H54 (cell line): ENCODE results near the gene EPB41L1.

Experiments used
- DNase-seq: peaks from one replicate; pipeline ENCODE4 v3.0.0; 2011; ENCODE audit warnings: low spot score, mixed read lengths; ENCODE audit not compliant: insufficient read length
- FAIRE-seq: peaks from 3 replicates; lab custom pipeline; 2011; peaks lifted over from hg19 to GRCh38; lab: Jason Lieb, UNC
- POLR2A ChIP-seq: IDR thresholded peaks from 2 replicates; pipeline ENCODE4 v1.6.1; 2011; ENCODE audit warnings: low read depth, mild to moderate bottlenecking, low read length

EPB41L1 gene

DNA sequence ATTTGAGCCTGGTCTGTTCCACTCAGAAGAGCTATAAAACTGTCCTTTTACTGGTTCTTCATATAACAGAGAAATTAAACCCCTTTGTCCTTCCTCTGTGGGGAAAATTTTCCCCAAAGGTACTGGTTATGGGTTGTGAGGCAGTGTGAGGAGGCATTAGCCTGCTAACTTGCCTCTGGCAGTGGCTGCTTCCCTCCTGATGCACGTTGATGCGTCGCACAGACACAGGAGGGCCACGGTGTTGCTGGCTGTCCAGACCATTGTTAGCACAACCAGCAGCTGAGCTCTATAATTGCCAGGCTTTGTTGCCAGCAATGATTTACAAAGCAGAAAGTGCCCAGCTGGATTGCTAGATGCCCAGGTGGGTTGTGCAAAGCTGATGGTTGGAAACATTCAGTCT, 91.9 kb downstream of the EPB41L1 start:
- TF ChIP-seq POLR2A, result no peak
- no peak for FAIRE-seq
- no peak for DNase-seq

DNA sequence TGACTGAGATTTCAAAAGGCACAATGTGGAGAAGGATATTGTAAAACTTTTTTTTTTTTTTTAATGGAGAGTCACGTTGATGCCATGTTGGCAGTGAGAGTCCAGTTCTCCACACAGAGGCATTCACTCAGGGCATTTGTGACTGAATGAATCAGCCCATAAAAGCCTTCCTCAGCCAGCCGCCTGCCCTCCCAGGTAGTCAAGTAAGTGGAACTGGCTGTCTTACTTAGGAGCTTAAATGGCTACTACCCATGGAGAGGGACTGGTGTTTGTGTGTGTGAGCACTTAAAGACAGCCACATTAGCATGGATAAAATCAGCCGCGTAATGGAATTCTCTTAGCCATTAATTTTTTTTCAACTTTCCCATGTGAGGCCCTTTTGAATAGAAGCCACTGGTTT, 94.3 kb downstream of the EPB41L1 start:
- DNase-seq, result no peak
- TF ChIP-seq POLR2A, result no peak
- no peak for FAIRE-seq

DNA sequence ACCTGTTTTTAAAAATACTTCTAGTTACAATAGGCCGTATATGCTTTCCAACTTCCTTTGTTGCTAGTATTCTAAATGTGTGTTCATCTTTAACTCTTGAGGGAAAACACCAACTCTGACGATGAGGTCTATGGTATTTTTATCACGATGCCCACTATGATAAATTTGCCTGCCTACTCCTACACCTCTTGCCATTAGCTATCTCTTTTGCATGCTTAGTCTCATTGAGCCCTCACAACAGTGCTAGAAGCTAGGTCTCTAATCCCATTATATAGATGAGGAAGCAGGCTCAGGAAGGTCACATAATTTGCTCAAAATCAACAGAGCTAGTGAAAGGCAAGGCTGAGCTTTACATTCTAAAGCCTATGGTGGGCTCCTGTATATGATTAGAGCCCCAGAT, 94.9 kb downstream of the EPB41L1 start:
- TF ChIP-seq POLR2A, result no peak
- FAIRE-seq, result no peak
- DNase-seq, result no peak

DNA sequence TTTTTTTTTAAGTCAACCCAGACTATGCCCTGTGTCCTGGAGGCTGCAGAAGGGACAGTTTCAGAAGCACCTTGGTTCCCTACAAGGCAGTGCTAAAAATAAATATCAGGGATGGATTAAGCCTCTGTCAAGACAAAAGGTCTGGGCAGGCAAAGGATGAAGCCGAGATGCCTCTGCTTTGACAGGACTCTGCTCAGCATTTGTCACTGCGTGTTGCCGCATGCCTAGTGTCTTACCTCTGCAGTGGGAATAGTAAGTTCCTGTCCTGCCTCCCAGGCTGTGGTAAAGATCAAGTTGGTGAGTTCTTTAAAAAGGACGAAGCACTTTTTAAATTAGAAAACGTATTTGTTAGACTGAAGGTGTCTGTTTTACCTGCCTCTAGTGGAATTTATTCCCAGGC, 96.9 kb downstream of the EPB41L1 start:
- FAIRE-seq, result no peak
- no peak for DNase-seq
- TF ChIP-seq POLR2A, result no peak

DNA sequence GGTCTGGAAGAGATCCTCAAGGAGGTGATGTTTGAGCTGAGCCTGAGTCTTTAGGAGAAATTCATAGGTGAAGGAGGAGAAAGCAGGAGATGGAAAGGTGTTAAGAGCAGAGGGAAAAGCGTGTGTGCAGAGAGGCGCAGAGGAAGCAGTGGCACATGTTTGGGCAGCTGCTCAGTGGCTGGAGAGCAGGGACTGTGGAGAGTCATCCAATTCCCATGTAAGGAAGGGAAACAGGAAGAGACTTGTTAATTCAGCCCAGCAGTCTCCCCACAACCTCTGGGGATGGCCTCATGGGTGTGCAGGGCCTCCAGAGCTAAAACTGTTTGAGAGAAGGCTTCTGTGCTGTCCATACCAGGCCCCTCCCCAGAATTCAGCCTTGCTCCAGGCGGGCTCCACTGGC, 98.0 kb downstream of the EPB41L1 start:
- no peak for FAIRE-seq
- TF ChIP-seq POLR2A, result no peak
- DNase-seq, result no peak

DNA sequence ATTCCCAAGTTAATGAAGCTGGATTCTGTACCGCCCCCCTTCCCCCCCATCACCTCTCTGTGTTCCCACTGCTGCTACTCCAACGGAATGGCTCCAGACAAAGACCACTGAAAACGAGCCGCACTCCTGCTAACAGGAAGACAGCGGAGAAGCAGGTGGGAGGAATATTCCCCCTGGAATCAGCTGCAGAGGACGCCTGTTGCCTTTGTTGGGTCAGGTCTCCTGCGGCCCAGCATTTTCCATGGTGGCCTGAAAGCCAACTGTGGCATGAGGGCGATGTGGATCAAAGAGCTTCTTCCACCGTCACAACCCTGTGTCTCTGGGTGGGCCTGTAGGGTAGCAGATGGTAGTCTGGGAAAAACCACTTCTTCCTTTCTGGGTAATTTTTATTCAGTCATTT, 98.5 kb downstream of the EPB41L1 start:
- no peak for TF ChIP-seq POLR2A
- FAIRE-seq (no peak), DNase-seq (no peak)

DNA sequence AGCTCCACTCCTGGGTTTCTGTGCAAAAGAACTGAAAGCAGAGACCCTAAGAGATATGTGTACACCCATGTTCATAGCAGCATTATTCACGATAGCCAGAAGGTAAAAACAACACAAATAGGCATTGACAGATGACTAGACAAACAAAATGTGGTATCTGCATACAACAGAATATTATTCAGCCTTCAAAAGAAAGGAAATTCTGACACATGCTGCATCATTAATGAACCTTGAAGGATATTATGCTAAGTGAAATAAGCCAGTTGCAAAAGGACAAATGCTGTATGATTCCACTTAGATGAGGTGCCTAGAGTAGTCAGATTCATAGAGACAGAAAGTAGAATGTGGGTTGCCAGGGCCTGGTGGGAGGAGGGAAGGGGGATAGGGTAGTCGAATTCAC, 99.5 kb downstream of the EPB41L1 start:
- no peak for TF ChIP-seq POLR2A
- DNase-seq, result no peak
- FAIRE-seq, result no peak

DNA sequence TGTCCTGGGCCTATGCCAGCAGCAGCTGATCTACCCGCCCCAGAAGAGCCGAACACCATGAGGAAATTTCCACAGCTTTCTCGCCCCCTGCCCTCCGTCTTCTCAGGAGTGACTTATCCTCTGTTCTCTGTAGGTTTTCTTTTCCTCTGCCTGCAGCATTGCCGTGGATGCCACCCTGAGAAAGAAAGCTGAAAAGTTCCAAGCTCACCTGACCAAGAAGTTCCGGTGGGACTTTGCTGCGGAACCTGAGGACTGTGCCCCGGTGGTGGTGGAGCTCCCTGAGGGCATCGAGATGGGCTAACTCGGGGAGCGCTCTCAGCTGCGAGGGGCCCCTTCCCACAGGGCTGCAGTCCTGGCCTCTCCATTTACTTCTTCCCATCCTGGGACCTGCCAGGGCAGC, 100.9 kb downstream of the EPB41L1 start:
- no peak for DNase-seq
- TF ChIP-seq POLR2A, result no peak
- no peak for FAIRE-seq

DNA sequence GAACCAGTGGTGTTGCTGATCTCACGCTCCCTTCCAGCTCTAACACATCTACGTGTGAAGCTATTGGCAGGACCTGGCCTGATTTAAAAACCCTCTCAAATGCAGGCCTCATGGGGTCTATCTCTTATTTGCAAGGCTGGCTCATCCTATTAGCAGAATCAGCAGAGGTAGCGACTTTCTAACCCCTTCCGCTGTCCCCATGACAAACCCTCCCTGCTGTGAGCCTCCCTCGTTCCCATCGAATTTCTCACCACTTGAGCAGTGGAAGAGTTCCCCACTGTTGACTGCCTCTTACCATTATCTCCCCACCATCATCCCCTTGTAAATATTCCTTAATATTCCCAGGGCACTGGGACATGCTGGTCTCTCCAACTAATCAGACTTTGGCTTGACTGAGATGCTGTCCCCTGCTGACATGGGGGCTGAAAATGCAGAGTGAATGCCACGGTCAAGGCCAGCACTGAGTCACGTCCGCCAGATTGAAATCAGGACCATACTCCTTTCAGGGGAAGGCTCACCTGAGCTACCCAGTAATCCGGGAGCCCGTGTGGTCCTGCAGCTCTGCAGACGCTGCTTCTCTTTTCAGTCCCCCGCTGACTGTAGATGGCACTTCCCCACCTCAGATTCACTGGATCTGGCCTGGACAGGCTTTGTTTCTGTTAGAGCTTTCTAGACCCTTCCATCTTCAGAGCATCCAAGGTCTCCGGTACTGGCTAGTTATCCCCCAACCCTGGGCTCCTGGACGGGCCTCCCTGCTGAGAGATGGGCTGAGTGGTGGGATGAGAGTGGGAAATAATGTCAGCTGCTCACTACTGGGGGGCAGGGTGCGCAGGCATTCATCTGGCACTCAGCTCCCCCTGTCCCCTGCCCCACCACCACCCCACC, 104.9 kb downstream of the EPB41L1 start:
- TF ChIP-seq POLR2A, result no peak
- DNase-seq, result no peak
- FAIRE-seq, result no peak

DNA sequence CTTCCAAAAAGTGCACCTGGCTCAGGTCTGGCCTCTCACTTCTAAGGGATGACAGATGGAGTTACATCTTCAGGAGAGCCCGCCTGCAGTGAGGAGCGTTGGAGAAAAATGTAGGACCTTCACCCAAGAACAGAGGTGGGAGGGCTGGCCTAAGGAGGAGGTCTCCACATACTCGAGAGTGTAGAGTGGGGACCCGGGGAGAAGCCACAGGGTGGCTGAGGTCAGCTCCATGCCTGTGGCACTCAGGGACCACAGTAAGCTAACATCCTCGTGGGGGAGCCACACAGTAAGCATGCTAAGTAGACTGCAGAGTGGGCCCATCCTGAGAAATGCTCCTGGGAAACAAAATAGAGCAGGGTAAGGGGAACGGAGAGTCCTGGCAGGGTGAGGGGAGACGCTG, 105.8 kb downstream of the EPB41L1 start:
- FAIRE-seq (no peak), DNase-seq (no peak)
- no peak for TF ChIP-seq POLR2A

DNA sequence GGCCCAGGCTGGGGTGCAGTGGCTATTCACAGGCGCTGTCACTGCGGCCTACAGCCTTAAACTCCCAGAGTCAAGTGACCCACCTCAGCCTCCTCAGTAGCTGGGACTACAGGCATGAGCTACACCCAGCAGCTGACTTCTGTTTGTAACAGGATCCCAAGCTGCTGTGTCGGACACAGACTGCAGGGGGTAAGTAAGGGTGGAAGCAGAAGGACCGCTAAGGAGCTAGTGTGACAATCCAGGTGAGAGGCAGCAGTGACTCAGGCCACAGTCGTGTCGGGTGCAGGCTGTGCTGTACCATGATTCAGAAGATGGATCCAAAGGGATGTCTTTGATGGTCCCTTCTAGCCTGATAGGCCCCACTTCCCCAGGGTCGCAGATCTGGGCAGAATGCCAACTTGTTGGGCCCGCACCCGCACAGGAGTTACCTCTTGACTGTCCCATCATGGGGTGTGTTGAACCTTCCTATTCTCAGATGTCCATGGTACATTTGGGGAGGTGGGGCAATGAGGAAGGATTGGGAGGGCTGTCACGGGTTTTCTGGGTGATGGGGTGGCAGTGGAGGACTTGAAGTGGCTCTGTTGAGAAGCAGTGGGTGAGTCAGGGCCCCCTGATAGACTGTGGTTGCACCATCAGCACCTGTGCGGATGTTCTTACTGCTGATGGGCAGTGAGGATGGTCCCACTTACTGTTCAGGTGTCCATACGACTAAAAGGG, 107.0 kb downstream of the EPB41L1 start:
- DNase-seq (no peak), FAIRE-seq (no peak)
- no peak for TF ChIP-seq POLR2A

DNA sequence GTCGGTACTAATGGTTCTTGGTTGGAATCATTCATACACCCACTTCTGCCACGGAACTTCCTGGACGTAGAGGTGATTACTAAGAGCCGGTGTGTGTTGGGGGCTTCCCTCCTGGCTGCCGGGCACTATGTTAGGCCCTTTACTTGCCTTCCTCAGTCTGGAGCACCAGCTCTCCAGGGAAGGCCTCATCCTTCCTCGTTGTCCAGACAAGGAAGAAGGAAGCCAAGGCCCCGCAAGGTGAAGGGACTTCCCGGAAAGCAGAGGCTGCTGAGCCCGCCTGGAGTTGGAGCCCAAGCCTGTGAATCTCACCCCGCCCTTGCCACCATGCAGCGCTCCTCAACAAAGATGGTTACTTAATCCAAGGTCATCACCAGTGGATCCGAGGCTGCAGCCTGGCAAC, 107.9 kb downstream of the EPB41L1 start:
- no peak for TF ChIP-seq POLR2A
- no peak for DNase-seq
- no peak for FAIRE-seq

DNA sequence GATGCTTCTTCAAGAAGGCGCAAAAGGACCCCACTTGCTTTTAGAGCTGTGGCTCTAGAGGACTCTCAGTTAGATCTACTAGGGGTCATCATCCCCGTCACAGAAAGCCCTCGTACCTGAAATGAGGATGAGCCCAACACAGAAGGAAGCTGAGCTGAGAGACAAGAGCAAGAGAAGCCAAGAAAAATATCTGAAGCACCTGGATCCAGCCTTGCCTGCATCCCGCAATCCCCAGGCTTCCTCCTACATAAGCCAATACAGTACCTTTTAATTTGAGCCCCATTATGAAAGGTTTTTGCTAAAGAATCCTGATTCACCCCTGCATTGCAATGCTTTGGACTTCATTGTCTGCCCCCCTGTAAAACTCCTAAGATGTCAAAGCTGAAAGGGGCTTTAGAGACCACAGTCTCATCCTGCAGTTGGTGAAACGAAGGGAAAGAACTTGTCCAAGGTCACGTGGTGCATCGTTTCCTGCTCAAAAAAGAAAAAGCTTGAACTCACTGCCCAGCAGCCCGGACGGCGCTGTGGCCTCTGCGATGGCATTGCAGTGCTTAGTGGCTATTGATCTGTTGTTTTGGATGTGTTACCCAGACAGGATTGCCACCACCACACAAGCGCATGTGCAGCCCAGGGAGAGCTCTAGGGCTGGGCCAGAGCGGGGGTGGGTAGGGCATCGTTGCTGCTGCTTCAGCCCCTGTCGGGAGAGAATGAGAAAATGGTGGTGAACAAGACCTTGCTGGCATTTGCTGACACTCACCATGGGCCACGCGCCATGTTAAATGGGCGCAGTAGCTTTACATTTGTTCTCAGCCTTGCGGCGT, 110.1 kb downstream of the EPB41L1 start:
- DNase-seq (no peak), FAIRE-seq (no peak)
- TF ChIP-seq POLR2A, result no peak

DNA sequence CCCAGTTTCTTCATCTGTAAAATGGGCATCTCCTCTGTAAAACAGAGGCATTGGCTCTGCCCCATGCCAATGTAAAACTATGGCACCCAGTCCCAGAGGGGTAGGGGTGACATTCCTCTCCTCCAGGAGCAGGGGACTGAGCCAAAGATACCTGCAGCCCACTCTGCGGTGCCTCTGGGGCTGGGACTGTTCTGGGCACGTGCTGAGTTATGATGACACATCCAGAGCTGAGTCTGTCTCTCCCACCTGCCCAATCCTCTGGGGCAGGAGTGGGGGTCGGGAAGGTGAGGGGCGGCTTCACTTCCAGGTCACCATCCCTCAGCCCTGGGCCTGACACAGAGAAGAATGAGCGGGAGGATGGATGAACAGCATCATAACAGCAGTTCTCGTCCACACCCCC, 111.6 kb downstream of the EPB41L1 start:
- DNase-seq, result no peak
- FAIRE-seq, result no peak
- TF ChIP-seq POLR2A, result no peak
